Tracheal epithelial cell (primary cell): ENCODE data around the gene VPS33B. TPM values are rescaled to one million over a fixed set of nuclear protein-coding genes. Genes with fewer than 3 reads are reported as not detected.

ENCODE experiments used
- total RNA-seq: library from RNA; depleted of rRNA; stranded (reverse); fragments of >200 nt; gene quantifications from 2 replicates; pipeline ENCODE4 v1.2.1, GENCODE V29; 2014

Gene VPS33B
- total RNA-seq = 12.4 and 13.0 TPM in 2 replicates

DNA sequence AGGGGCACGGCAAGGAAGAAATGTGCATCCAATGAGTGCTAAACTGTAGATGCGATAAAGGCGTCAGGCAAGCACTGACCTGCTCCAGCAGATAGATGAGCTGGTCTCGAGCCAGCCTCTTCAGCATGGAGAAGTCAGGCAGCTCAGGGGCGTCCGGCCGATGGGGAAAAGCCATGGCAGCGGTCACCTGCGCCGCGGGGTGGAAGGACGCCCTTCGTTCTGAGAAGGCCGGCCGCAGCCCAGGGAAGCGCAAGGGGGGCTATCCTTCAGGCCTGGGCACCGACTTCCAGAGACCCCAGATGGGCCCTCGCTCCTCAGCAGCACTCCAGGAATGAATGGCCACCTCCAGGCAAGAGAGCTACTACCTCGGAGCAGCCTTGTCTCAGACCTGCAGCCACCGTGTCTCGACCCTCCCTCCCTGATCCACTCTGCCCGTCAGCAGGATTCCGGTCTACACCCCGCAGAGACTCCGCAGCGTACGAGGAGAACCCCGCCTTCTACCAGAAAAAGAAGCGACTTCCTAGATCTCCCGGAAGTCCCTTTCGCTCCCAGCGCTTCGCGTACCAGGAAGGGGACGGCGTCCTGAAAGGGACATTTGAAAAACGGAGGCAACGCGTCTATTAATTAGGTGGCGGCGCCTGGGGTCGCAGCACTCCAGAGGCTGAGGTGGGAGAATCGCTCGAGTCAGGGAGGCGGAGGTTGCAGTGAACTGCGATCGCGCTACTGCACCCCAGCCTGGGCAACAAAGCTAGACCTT is at the start of gene VPS33B:
Gene VPS33B (minus strand): TSS at position 520 of the 757 bp plus-strand sequence. CDS start 345 bp downstream, at position 175.

DNA sequence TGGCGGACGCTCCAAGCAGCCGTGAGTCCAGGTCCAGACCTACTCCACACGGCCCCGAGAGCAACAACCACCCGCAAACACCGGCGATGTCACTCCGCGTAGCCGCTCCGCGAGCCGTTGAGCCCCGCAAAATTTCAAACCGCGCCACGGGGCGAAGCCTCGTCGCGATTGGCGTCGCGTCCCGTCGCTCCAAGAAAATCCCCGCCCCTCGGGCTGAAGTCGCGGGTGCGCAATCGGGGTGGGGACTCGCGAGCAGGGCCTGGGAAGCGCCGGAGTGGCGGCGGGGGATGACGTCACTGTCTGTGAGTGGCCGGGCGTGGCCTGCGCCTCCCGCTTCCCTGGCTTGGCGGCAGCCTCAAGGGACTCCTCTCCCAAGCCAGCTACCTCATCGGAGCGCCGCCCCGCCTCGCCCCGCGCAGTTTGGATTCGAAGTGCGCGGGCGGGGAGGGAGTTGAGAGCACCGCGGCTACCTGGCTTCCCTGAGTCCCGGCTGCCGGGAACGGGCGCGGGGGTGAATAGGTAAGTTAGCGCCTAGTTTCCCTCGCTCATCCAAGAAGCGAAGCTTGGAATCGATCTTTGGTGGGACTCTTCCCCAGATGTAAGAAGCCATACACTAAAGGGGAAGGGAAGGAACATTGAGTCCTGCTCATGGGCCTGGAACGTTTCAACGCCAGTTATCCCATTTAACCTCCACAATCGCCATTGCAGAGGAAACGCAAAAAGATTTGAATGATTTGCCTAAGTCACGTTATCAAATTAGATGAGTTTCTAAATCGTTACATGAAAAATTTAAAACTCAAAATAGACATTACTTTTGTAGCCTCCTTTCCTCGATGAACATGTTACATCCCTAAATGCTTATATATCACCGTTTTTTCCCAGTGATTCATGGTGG is 27.7 kb downstream of the VPS33B start, which contains the start of gene PRC1:
Gene PRC1 (minus strand): TSS at position 119 of the 895 bp plus-strand sequence. CDS start 118 bp downstream, at position 1.

DNA sequence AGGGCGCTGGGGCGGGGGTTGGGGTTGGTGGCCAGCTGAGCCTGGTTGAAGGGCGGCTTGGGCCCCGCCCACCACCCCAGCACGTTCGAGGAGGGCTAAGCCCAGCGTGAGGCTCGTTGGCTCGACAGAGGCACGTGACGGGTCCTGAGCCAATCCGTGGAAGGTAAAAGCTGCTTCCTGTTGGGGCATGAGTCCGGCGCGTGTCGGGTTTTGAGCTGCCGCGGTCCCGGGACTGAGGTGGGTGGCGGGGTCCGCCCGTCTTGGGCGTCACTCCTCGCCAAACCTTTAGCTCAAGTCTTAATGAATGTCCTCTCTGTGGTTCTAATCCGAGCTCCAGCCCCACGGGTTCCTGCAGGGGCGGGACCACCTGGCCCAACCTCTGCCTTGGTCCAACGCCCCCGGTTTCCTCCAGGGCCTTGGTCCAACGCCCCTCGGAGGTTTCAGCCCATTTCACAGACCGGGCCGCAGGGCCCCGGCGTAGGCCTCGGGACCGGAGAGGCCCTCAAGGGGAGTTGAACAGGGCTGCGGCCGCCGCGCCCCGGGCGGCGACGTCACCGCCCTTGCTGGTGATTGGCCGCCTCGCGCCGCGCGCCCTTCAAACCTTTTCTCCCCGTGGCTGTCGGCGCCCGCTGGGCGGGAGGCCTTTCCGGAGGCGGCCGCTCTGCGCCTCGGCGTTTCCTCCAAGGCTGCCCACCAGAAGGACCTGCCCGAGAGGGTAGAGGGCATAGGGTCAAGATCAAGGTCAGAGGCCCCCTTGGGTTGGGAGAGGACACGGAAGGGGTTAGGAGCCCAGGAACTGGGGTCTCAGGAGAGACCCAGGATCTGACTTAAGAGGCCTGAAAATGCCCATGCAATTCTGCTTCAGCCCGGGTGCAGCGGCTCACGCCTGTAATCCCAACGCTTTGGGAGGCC is 67.4 kb downstream of the VPS33B start, which contains the start of gene RCCD1:
Gene RCCD1 (plus strand): TSS at position 173 of the 912 bp plus-strand sequence. CDS start 1,851 bp downstream, outside the sequence.

Other genes starting within 250 kb of the VPS33B start
- 36.2 and 71.3 TPM in 2 replicates for gene FURIN, start 154.0 kb downstream of the VPS33B start, total RNA-seq
- gene FES, start 138.1 kb downstream of the VPS33B start, total RNA-seq = 3.2 and 7.0 TPM in 2 replicates
- 16.0 and 16.4 TPM in 2 replicates for gene MAN2A2, start 119.3 kb downstream of the VPS33B start, total RNA-seq
- 19.3 and 26.6 TPM in 2 replicates for gene HDDC3, start 90.0 kb downstream of the VPS33B start, total RNA-seq
- gene UNC45A, start 87.3 kb downstream of the VPS33B start, total RNA-seq = 50.3 and 93.3 TPM in 2 replicates
- gene RCCD1, start 67.7 kb downstream of the VPS33B start, total RNA-seq = 14.2 and 17.5 TPM in 2 replicates
- gene PRC1, start 28.1 kb downstream of the VPS33B start, total RNA-seq = 8.1 and 23.9 TPM in 2 replicates
- under 0.01 and 0.24 TPM in 2 replicates for gene SV2B, start 77.7 kb upstream of the VPS33B start, total RNA-seq